Endothelial cell of umbilical vein (primary cell): ENCODE data around the gene VPS25. TPM values are rescaled to one million over a fixed set of nuclear protein-coding genes. Genes with fewer than 3 reads are reported as not detected.

Experiments used
- BruUV-seq: library from RNA; stranded (reverse); fragments of 400-500 nt; replicated peaks from 2 replicates; lab custom pipeline; 2021; lab: Mats Ljungman, UMichigan
- CTCF ChIA-PET: fragments of 300-600, 350-600 bp; sonication (Branson Sonifier 250); formaldehyde crosslinking; loops from one replicate; lab custom pipeline; 2021; ENCODE audit warnings: antibody characterized with exemption, inconsistent platforms; lab: Charles Lee
- POLR2A ChIA-PET: fragments of 300-600, 350-600 bp; sonication (Branson Sonifier 250); formaldehyde crosslinking; loops from one replicate; lab custom pipeline; 2021; ENCODE audit warnings: antibody characterized with exemption, inconsistent platforms; lab: Charles Lee
- DNase-seq: peaks from one replicate; pipeline ENCODE4 v3.0.0-alpha.2; 2011; ENCODE audit warnings: low read depth, low spot score
- FAIRE-seq: peaks from 2 replicates; lab custom pipeline; 2011; peaks lifted over from hg19 to GRCh38; lab: Jason Lieb, UNC
- H2AFZ ChIP-seq: 2 replicates; pipeline ENCODE4 v1.6.0; 2012; ENCODE audit warnings: low read depth, low read length, control low read depth, inconsistent platforms
- H3K27ac ChIP-seq: 2 replicates; pipeline ENCODE4 v1.5.1; 2011; ENCODE audit warnings: low read depth, mild to moderate bottlenecking, control low read depth, low read length, moderate library complexity; ENCODE audit not compliant: insufficient read depth
- H3K27me3 ChIP-seq, 2 experiments: 2 replicates each; pipeline versions ENCODE4 v1.6.0 to v1.6.1; 2011; ENCODE audit warnings: low read length in 2 of 2, mixed read lengths in 1 of 2; ENCODE audit not compliant: control insufficient read depth in 2 of 2, insufficient read depth in 2 of 2
- H3K36me3 ChIP-seq, 2 experiments: 2 replicates in 1 of 2; 3 replicates in 1 of 2; pipeline ENCODE4 v1.5.1; 2011; ENCODE audit warnings: low read length in 2 of 2, mild to moderate bottlenecking in 1 of 2, moderate library complexity in 1 of 2; ENCODE audit not compliant: control insufficient read depth in 2 of 2, insufficient read depth in 2 of 2; ENCODE audit errors: extremely low read depth in 1 of 2
- H3K4me1 ChIP-seq: 3 replicates; pipeline ENCODE4 v1.5.1; 2011; ENCODE audit warnings: mild to moderate bottlenecking, low read length; ENCODE audit not compliant: control insufficient read depth, insufficient read depth; ENCODE audit errors: extremely low read depth
- H3K4me2 ChIP-seq: 2 replicates; pipeline ENCODE4 v1.6.1; 2011; ENCODE audit warnings: low read length, control low read depth, mixed read lengths; ENCODE audit not compliant: insufficient read depth
- H3K4me3 ChIP-seq, 3 experiments: fragments of 200-600 bp in 1 of 3; sonication (generic), shearing (Covaris generic) in 1 of 3; replicated peaks in 1 of 3; 2 replicates each; pipeline ENCODE4 v1.5.1; 2011 to 2016; ENCODE audit warnings: control low read depth in 3 of 3, low read length in 3 of 3, mild to moderate bottlenecking in 2 of 3, inconsistent platforms in 1 of 3, low read depth in 1 of 3, moderate library complexity in 1 of 3; ENCODE audit not compliant: insufficient read depth in 1 of 3
- H3K79me2 ChIP-seq: 2 replicates; pipeline ENCODE4 v1.6.0; 2012; ENCODE audit warnings: low read length, inconsistent platforms; ENCODE audit not compliant: control insufficient read depth, insufficient read depth
- H3K9ac ChIP-seq: replicated peaks from 2 replicates; pipeline ENCODE3; 2011; ENCODE audit warnings: low read length, control low read depth; ENCODE audit not compliant: insufficient read depth; ENCODE audit errors: extremely low read depth
- H3K9me1 ChIP-seq: replicated peaks from 3 replicates; pipeline ENCODE4 v1.6.0; 2011; ENCODE audit warnings: mild to moderate bottlenecking, low read length; ENCODE audit not compliant: control insufficient read depth, insufficient read depth; ENCODE audit errors: extremely low read depth
- H3K9me3 ChIP-seq: replicated peaks from 2 replicates; pipeline ENCODE4 v1.5.1; 2012; ENCODE audit warnings: low read length, inconsistent platforms; ENCODE audit not compliant: control insufficient read depth, insufficient read depth
- H4K20me1 ChIP-seq: replicated peaks from 2 replicates; pipeline ENCODE3; 2011; ENCODE audit warnings: mild to moderate bottlenecking, low read length; ENCODE audit not compliant: control insufficient read depth, insufficient read depth; ENCODE audit errors: extremely low read depth
- EZH2 ChIP-seq: IDR thresholded peaks from 2 replicates; pipeline ENCODE4 v1.6.1; 2012; ENCODE audit warnings: borderline replicate concordance, low read depth, mild to moderate bottlenecking, moderate library complexity, low read length, inconsistent platforms; ENCODE audit not compliant: severe bottlenecking
- FOS ChIP-seq: IDR thresholded peaks from 2 replicates; pipeline ENCODE4 v1.6.1; 2011; ENCODE audit warnings: mild to moderate bottlenecking, low read length, moderate library complexity, borderline replicate concordance; ENCODE audit not compliant: insufficient read depth
- GATA2 ChIP-seq: IDR thresholded peaks from 2 replicates; pipeline ENCODE4 v1.7.0; 2011; ENCODE audit warnings: low read depth, mild to moderate bottlenecking, moderate library complexity, mixed read lengths, low read length; ENCODE audit not compliant: insufficient read length, insufficient read depth
- JUN ChIP-seq: IDR thresholded peaks from 2 replicates; pipeline ENCODE4 v1.6.1; 2011; ENCODE audit warnings: borderline replicate concordance, low read depth; ENCODE audit not compliant: insufficient read length, insufficient read depth
- MYC ChIP-seq: IDR thresholded peaks from one replicate; pipeline ENCODE4 v1.6.1; 2011; ENCODE audit warnings: mild to moderate bottlenecking, low read depth, low read length
- POLR2A ChIP-seq: IDR thresholded peaks from 2 replicates; pipeline ENCODE4 v1.6.1; 2012; ENCODE audit warnings: low read depth, mild to moderate bottlenecking, control low read depth, low read length
- POLR2AphosphoS5 ChIP-seq: IDR thresholded peaks from 2 replicates; pipeline ENCODE4 v1.6.1; 2012; ENCODE audit warnings: low read depth, mild to moderate bottlenecking, control low read depth, low read length, moderate library complexity; ENCODE audit not compliant: insufficient read depth
- dilution Hi-C: fragments of 300-500 bp; cut with MboI; formaldehyde crosslinking; loops from one replicate; pipeline ENCODE4 v1.15.0; 2019; ENCODE audit warnings: low sequenced_read_pairs; ENCODE audit not compliant: extremely low pct_ligation_motif_present
- intact Hi-C: fragments of 100-400 bp; cut with micrococcal nuclease; formaldehyde crosslinking; loops from one replicate; pipeline ENCODE4 v1.10.0; 2022
- polyA plus RNA-seq, 4 experiments: library from polyadenylated mRNA; depleted of rRNA in 3 of 4; stranded (reverse) in 3 of 4; unstranded in 1 of 4; fragments of >200 nt; gene quantifications; 2 replicates each; pipeline versions ENCODE4 v1.2.1 to v1.2.3, GENCODE V29; 2011 to 2012; ENCODE audit warnings: missing spikeins in 1 of 4
- total RNA-seq: library from RNA; stranded (reverse); gene quantifications from 2 replicates; pipeline ENCODE4 v1.2.3, GENCODE V29; 2021
- TF ChIP-seq, protein P1 (sequence below), 2 donors: IDR thresholded peaks; 1 replicate in 1 of 2; 2 replicates in 1 of 2; pipeline ENCODE4 v1.5.1; 2011; ENCODE audit warnings: low read length in 2 of 2, mild to moderate bottlenecking in 2 of 2, moderate library complexity in 2 of 2, control low read depth in 1 of 2, inconsistent platforms in 1 of 2, low read depth in 1 of 2; ENCODE audit not compliant: insufficient read depth in 1 of 2; ENCODE audit errors: extremely low read depth in 1 of 2
- TF ChIP-seq, protein P2 (sequence below): IDR thresholded peaks from 2 replicates; pipeline ENCODE4 v1.6.1; 2011; ENCODE audit not compliant: insufficient read depth, insufficient read length

The VPS25 gene
- total and polyA plus RNA-seq, 2 donors (not counting 3 experiments of a cell fraction or from before 2014, with no cell fraction given), result 45.0 to 86.8 TPM

DNA sequence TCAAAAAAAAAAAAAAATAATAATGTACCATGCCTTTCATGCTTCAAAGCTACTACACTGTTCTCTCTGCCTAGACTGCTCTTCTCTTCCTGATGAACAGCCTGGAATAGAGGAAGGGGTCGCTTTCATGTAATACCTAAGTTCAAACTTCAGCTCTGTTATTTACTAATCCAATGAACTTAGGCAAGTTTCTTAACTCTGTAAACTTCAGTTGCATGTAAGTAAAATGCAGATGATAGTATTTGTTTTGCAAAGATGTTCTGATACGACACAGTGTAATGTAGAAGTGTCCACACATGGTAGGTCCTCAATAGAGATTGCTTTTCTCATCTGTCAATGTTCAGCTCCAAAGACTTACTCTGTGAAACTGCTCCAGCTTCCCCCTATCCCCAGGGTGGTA lies 18.7 kb downstream of the VPS25 start:
- Histone ChIP-seq H4K20me1 (no peaks in the 10 kb centered on the region), H3K4me3 (no peak overlapping the region), H2AFZ (no peak overlapping the region), H3K36me3 (peaks cover 0 to 2% of the 10 kb centered on the region in 2 experiments), H3K9ac (no peak overlapping the region), H3K9me1 (no peaks in the 10 kb centered on the region), H3K4me1 (peaks cover under 1% of the 10 kb centered on the region), H3K9me3 (no peaks in the 10 kb centered on the region), H3K79me2 (no peaks in the 10 kb centered on the region), H3K27me3 (no peaks in the 10 kb centered on the region), H3K27ac (no peak overlapping the region), H3K4me2 (no peak overlapping the region)
- no TSS peak for BruUV-seq
- dilution Hi-C loops (no loop called here), intact Hi-C loops (no loop called here)
- ChIA-PET POLR2A (no interaction called here), CTCF (no interaction called here)
- DNase-seq, result no peak
- no peak for FAIRE-seq
- TF ChIP-seq, protein P1, sequence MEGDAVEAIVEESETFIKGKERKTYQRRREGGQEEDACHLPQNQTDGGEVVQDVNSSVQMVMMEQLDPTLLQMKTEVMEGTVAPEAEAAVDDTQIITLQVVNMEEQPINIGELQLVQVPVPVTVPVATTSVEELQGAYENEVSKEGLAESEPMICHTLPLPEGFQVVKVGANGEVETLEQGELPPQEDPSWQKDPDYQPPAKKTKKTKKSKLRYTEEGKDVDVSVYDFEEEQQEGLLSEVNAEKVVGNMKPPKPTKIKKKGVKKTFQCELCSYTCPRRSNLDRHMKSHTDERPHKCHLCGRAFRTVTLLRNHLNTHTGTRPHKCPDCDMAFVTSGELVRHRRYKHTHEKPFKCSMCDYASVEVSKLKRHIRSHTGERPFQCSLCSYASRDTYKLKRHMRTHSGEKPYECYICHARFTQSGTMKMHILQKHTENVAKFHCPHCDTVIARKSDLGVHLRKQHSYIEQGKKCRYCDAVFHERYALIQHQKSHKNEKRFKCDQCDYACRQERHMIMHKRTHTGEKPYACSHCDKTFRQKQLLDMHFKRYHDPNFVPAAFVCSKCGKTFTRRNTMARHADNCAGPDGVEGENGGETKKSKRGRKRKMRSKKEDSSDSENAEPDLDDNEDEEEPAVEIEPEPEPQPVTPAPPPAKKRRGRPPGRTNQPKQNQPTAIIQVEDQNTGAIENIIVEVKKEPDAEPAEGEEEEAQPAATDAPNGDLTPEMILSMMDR (IDR thresholded peaks at IDR 0.05; ENCODE audit: extremely low read depth in 1 of 2, insufficient read depth in 1 of 2, low read depth in 1 of 2, low read length in 2 of 2), result no peak
- TF ChIP-seq JUN (no peak), POLR2AphosphoS5 (no peak), EZH2 (no peak), FOS (no peak), GATA2 (no peak), POLR2A (no peak), MYC (no peak)
- TF ChIP-seq, protein P2, sequence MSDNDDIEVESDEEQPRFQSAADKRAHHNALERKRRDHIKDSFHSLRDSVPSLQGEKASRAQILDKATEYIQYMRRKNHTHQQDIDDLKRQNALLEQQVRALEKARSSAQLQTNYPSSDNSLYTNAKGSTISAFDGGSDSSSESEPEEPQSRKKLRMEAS, result no peak
